ENCODE data around the gene CADPS. TPM values are rescaled to one million over a fixed set of nuclear protein-coding genes. Genes with fewer than 3 reads are reported as not detected.

The CADPS gene
- total and polyA plus RNA-seq, 8 donors = 16.1 to 112 (median 26.0) TPM

GRCh38 chr3:62885136-62885535, 9.9 kb upstream of the CADPS start:
- H3K27ac ChIP-seq = no peak overlapping the region
- intact Hi-C loops (cut with DNase I) = no loop called here
- DNase-seq = no peak
- no peaks in the 10 kb centered on the region for H3K36me3 ChIP-seq
- H3K9me3 ChIP-seq = no peaks in the 10 kb centered on the region
- no peak overlapping the region for H3K4me3 ChIP-seq
- TF ChIP-seq, protein P1, sequence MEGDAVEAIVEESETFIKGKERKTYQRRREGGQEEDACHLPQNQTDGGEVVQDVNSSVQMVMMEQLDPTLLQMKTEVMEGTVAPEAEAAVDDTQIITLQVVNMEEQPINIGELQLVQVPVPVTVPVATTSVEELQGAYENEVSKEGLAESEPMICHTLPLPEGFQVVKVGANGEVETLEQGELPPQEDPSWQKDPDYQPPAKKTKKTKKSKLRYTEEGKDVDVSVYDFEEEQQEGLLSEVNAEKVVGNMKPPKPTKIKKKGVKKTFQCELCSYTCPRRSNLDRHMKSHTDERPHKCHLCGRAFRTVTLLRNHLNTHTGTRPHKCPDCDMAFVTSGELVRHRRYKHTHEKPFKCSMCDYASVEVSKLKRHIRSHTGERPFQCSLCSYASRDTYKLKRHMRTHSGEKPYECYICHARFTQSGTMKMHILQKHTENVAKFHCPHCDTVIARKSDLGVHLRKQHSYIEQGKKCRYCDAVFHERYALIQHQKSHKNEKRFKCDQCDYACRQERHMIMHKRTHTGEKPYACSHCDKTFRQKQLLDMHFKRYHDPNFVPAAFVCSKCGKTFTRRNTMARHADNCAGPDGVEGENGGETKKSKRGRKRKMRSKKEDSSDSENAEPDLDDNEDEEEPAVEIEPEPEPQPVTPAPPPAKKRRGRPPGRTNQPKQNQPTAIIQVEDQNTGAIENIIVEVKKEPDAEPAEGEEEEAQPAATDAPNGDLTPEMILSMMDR (IDR thresholded peaks at IDR 0.05) = no peak
- FAIRE-seq = no peak
- H3K4me1 ChIP-seq = no peaks in the 10 kb centered on the region
- 68 to 79% methylated on average over 2 of the region's 2 CpGs for WGBS, 2 donors
- ATAC-seq = no peak
- H3K27me3 ChIP-seq = no peaks in the 10 kb centered on the region

DNA sequence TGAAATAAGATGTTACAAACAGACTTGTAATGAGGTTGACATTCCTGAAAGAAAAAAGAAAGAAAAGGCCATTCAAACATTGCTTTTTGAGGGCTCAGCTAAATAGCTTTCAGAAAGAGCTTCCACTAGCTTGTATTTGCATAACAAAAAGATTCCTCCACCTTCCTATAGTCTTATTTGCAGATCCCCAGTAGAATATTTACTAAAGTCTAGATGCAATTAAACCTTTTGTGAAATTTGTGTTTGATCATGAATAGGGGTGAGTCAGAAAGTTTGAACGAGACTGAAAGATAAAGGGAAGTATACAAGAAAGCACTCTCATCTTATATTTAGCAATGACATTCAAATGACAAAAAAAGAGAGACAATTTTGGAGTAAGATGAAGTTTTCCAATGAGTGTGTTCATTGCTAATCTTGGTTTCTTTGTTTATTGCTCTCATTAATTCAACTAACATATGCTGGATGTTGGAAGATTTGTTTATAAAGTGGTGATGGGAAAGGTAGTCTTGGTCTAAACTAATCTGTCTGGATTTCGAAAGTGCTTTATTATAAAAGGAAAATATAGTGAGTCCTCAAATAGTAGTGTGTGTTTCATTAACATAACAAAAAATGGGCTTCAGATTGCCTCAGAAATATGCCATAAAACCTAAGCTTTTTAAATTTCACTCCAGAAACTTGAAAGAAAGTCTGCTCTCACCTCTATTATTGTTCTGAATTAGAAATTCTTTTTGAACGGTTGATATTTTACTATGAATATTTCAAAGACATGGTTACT, 9.1 kb upstream of the CADPS start:
- 41 to 60% methylated on average over 3 of the region's 3 CpGs for WGBS, 2 donors
- no peaks in the 10 kb centered on the region for H3K27me3 ChIP-seq

GRCh38 chr3:62882676-62883200, 7.5 kb upstream of the CADPS start:
- H3K4me1 ChIP-seq = no peaks in the 10 kb centered on the region
- no peak overlapping the region for H3K4me3 ChIP-seq
- intact Hi-C loops (cut with DNase I) = no loop called here
- no peak for ATAC-seq
- no peak for DNase-seq
- H3K27me3 ChIP-seq = no peaks in the 10 kb centered on the region
- H3K36me3 ChIP-seq = no peaks in the 10 kb centered on the region
- whole genome bisulfite sequencing, 2 donors = 72 to 84% methylated on average over 4 of the region's 4 CpGs
- H3K27ac ChIP-seq = no peak overlapping the region
- FAIRE-seq = no peak
- TF ChIP-seq, protein P1 (IDR thresholded peaks at IDR 0.05) = no peak
- no peaks in the 10 kb centered on the region for H3K9me3 ChIP-seq

More for the DNA sequence above, 9.1 kb upstream of the CADPS start:
- no peaks in the 10 kb centered on the region for H3K4me1 ChIP-seq
- TF ChIP-seq, protein P1 (IDR thresholded peaks at IDR 0.05) = no peak
- H3K36me3 ChIP-seq = no peaks in the 10 kb centered on the region
- no peak overlapping the region for H3K4me3 ChIP-seq
- intact Hi-C loops (cut with DNase I) = no loop called here
- no peak overlapping the region for H3K27ac ChIP-seq
- DNase-seq (no peak), FAIRE-seq (no peak), ATAC-seq (no peak)
- no peaks in the 10 kb centered on the region for H3K9me3 ChIP-seq

DNA sequence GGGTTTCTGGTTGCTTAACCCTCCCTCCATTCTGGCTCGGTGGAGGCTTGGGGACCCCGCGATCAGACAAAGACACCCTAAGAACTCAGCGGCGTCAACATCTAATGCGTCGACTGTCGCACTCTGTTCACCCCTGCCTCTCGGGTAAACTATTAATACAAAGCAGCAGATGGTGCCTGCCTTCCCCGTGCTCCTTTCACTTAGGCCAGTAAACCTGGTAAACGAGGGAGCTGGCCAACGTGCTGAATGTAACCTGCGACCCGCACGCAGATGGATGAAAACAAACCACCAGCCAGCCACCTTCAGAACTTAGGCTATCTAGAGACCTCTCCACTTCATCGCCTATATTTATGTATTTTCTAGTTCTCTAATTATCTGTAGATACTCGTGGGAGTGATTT, 848 bp upstream of the CADPS start:
- H3K4me1 ChIP-seq = no peaks in the 10 kb centered on the region
- TF ChIP-seq, protein P1 (IDR thresholded peaks at IDR 0.05) = no peak
- WGBS, 2 donors = 2% methylated on average over 17 of the region's 17 CpGs
- ATAC-seq (peak; percentile 32 to 61 (median 54)), FAIRE-seq (no peak), DNase-seq (peak; percentile 36 to 68 (median 56))
- no peaks in the 10 kb centered on the region for H3K36me3 ChIP-seq
- peak overlapping the region in 1 of 4 donors; percentile 69 for H3K4me3 ChIP-seq
- H3K27ac ChIP-seq = no peak overlapping the region
- intact Hi-C loops (cut with DNase I) = no loop called here
- H3K27me3 ChIP-seq = no peaks in the 10 kb centered on the region
- no peaks in the 10 kb centered on the region for H3K9me3 ChIP-seq

- peak overlapping the region in 3 of 4 donors; percentile 58 to 69 (median 61) for H3K4me3 ChIP-seq
- TF ChIP-seq, protein P1 (IDR thresholded peaks at IDR 0.05) = no peak
- no peaks in the 10 kb centered on the region for H3K27me3 ChIP-seq
- H3K36me3 ChIP-seq = no peaks in the 10 kb centered on the region
- no peaks in the 10 kb centered on the region for H3K4me1 ChIP-seq
- ATAC-seq = no peak
- no peak for FAIRE-seq
- intact Hi-C loops (cut with DNase I) = no loop called here
- no peaks in the 10 kb centered on the region for H3K9me3 ChIP-seq
- H3K27ac ChIP-seq = peak overlapping the region in 1 of 4 donors; percentile 29
- no peak for DNase-seq
- 3 to 7% methylated on average over 18 of the region's 18 CpGs for WGBS, 2 donors
Measured at GRCh38 chr3:62875558-62876002, 364 bp upstream of the CADPS start.
